HepG2 (cell line): ENCODE data around the gene SLC22A31. TPM values are rescaled to one million over a fixed set of nuclear protein-coding genes. Genes with fewer than 3 reads are reported as not detected.
A peak's percentile ranks its signal among the peaks of the same experiment; 100 is the strongest.

Source experiments
- AGO2 ChIP-seq: fragments of 200-400 bp; formaldehyde crosslinking; optimal IDR thresholded peaks from 2 replicates; pipeline ENCODE3; 2017; ENCODE audit warnings: mild to moderate bottlenecking, low read depth, low read length, moderate library complexity
- CEBPG ChIP-seq: IDR thresholded peaks from 2 replicates; pipeline ENCODE4 v1.6.1; 2016
- CENPBD1 ChIP-seq: sonication (generic); formaldehyde crosslinking; IDR thresholded peaks from 2 replicates; pipeline ENCODE4 v1.8.0; 2022; ENCODE audit warnings: missing genetic modification reagents, low read depth, mild to moderate bottlenecking, borderline replicate concordance
- CERS6 ChIP-seq: sonication (generic); formaldehyde crosslinking; IDR thresholded peaks from 2 replicates; pipeline ENCODE4 v1.5.0; 2020; ENCODE audit warnings: missing genetic modification reagents
- CREM ChIP-seq, 2 experiments: sonication (generic) in 1 of 2; formaldehyde crosslinking in 1 of 2; IDR thresholded peaks; 2 replicates each; pipeline versions ENCODE4 v1.4.0 to v1.6.1; 2016 to 2020; ENCODE audit warnings: antibody characterized with exemption in 1 of 2, mild to moderate bottlenecking in 1 of 2, missing genetic modification reagents in 1 of 2
- HES4 ChIP-seq: sonication (generic); formaldehyde crosslinking; IDR thresholded peaks from 2 replicates; pipeline ENCODE4 v1.9.0; 2021; ENCODE audit warnings: mild to moderate bottlenecking, missing genetic modification reagents, borderline replicate concordance
- JUND ChIP-seq: sonication (generic); formaldehyde crosslinking; IDR thresholded peaks from 2 replicates; pipeline ENCODE4 v1.8.0; 2022; ENCODE audit warnings: mild to moderate bottlenecking, missing genetic modification reagents
- MED8 ChIP-seq: sonication (generic); formaldehyde crosslinking; IDR thresholded peaks from 2 replicates; pipeline ENCODE4 v1.8.1; 2023; ENCODE audit warnings: mild to moderate bottlenecking, missing genetic modification reagents; ENCODE audit not compliant: insufficient replicate concordance
- NFE2 ChIP-seq: sonication (generic); formaldehyde crosslinking; IDR thresholded peaks from 2 replicates; pipeline ENCODE4 v1.4.0; 2020; ENCODE audit warnings: missing genetic modification reagents
- STAT5B ChIP-seq: sonication (generic); formaldehyde crosslinking; IDR thresholded peaks from 2 replicates; pipeline ENCODE4 v1.4.0; 2020; ENCODE audit warnings: missing genetic modification reagents
- U2AF2 ChIP-seq: fragments of 200-400 bp; formaldehyde crosslinking; IDR thresholded peaks from 2 replicates; pipeline ENCODE4 v1.6.1; 2017; ENCODE audit warnings: low read depth, mild to moderate bottlenecking, low read length
- ZBTB26 ChIP-seq: IDR thresholded peaks from 2 replicates; pipeline ENCODE4 v1.6.1; 2016; ENCODE audit warnings: missing compliant biosample characterization, missing genetic modification reagents, borderline replicate concordance
- ZBTB49 ChIP-seq: sonication (generic); formaldehyde crosslinking; IDR thresholded peaks from 2 replicates; pipeline ENCODE4 v1.4.0; 2020; ENCODE audit warnings: missing genetic modification reagents, borderline replicate concordance
- ZFP82 ChIP-seq: sonication (generic); formaldehyde crosslinking; IDR thresholded peaks from 2 replicates; pipeline ENCODE4 v1.5.1; 2020; ENCODE audit warnings: mild to moderate bottlenecking, missing genetic modification reagents, borderline replicate concordance
- ZKSCAN1 ChIP-seq: fragments of 150-350 bp; IDR thresholded peaks from 2 replicates; pipeline ENCODE4 v1.6.1; 2014; ENCODE audit warnings: low read length
- ZNF20 ChIP-seq: sonication (generic); formaldehyde crosslinking; IDR thresholded peaks from 2 replicates; pipeline ENCODE4 v1.4.0; 2020; ENCODE audit warnings: mild to moderate bottlenecking, moderate library complexity, missing genetic modification reagents
- ZNF333 ChIP-seq: sonication (generic); formaldehyde crosslinking; IDR thresholded peaks from 2 replicates; pipeline ENCODE4 v1.4.0; 2020; ENCODE audit warnings: mild to moderate bottlenecking, missing genetic modification reagents, borderline replicate concordance
- ZNF382 ChIP-seq: sonication (generic); formaldehyde crosslinking; IDR thresholded peaks from 2 replicates; pipeline ENCODE4 v1.5.0; 2020; ENCODE audit warnings: missing genetic modification reagents, mild to moderate bottlenecking, borderline replicate concordance
- ZNF512B ChIP-seq: sonication (generic); formaldehyde crosslinking; IDR thresholded peaks from 2 replicates; pipeline ENCODE4 v1.5.1; 2020; ENCODE audit warnings: missing genetic modification reagents, mild to moderate bottlenecking, borderline replicate concordance
- ZNF552 ChIP-seq: sonication (generic); formaldehyde crosslinking; IDR thresholded peaks from 2 replicates; pipeline ENCODE4 v1.9.0; 2022; ENCODE audit warnings: missing genetic modification reagents, mild to moderate bottlenecking, borderline replicate concordance
- ZNF841 ChIP-seq: sonication (generic); formaldehyde crosslinking; IDR thresholded peaks from 2 replicates; pipeline ENCODE4 v1.8.1; 2023; ENCODE audit warnings: missing genetic modification reagents, borderline replicate concordance
- polyA plus RNA-seq, 8 experiments: library from polyadenylated mRNA; depleted of rRNA in 3 of 8; stranded (reverse) in 7 of 8; unstranded in 1 of 8; fragments of >200 nt; fragmentation: Illumina TruSeq in 4 of 8; extraction: Trizol in 4 of 8; gene quantifications; 2 replicates each; pipeline versions ENCODE4 v1.2.1 to v1.2.3, GENCODE V29; 2011 to 2016; ENCODE audit warnings: low read depth in 4 of 8, missing spikeins in 1 of 8, mixed read lengths in 1 of 8; ENCODE audit not compliant: insufficient read depth in 1 of 8
- total RNA-seq, 5 experiments: library from RNA; depleted of rRNA; stranded (reverse); fragments of >200 nt; fragmentation: Illumina TruSeq; extraction: Trizol; gene quantifications; 2 replicates each; pipeline ENCODE4 v1.2.3, GENCODE V29; 2016; ENCODE audit warnings: low read depth in 1 of 5

SLC22A31 gene
- total and polyA plus RNA-seq, 2 of the 13 experiments (the other 11 are each of a cell fraction or from before 2014, with no cell fraction given): 67.3 to 83.3 TPM

GRCh38 chr16:89241187-89242007, 41.1 kb upstream of the SLC22A31 start (continued):
- TF ChIP-seq ZNF512B: no peak
- TF ChIP-seq HES4: no peak; the same call in none of the 2 replicates
- TF ChIP-seq U2AF2: no peak
- no peak for TF ChIP-seq ZNF841 (CRISPR knock-in tag)
- peak; percentile 77; the same call in 1 of the 2 replicates for TF ChIP-seq ZNF333
- no peak for TF ChIP-seq ZNF382 (CRISPR knock-in tag)
- TF ChIP-seq ZNF552 (CRISPR knock-in tag): peak; percentile 26; the same call in 1 of the 2 replicates
- TF ChIP-seq AGO2: peak; percentile 58
- peak; percentile 63; the same call in 1 of the 2 replicates for TF ChIP-seq ZBTB26 (CRISPR knock-in tag)
- TF ChIP-seq CREM (IDR thresholded peaks at IDR 0.05): peak; percentile 84
- no peak for TF ChIP-seq CREM (CRISPR knock-in tag; IDR thresholded peaks at IDR 0.05)
- TF ChIP-seq NFE2 (CRISPR knock-in tag): no peak
- TF ChIP-seq CERS6 (CRISPR knock-in tag): no peak
- peak; percentile 46 for TF ChIP-seq MED8 (CRISPR knock-in tag)
- TF ChIP-seq ZBTB49 (CRISPR knock-in tag): no peak
- no peak for TF ChIP-seq CEBPG
- no peak for TF ChIP-seq CENPBD1 (CRISPR knock-in tag)
- 0 out of 2 replicates have a peak, but pooled peaks have one; percentile 68 for TF ChIP-seq ZNF20 (CRISPR knock-in tag)
- no peak for TF ChIP-seq ZFP82 (CRISPR knock-in tag)
- peak; percentile 13; the same call in 1 of the 2 replicates for TF ChIP-seq ZKSCAN1
- TF ChIP-seq JUND (CRISPR knock-in tag): no peak
- no peak for TF ChIP-seq STAT5B (CRISPR knock-in tag)
